Fibroblast of lung (primary cell): Measurements from ENCODE around the gene BPGM.
"Not testable (repeated sequence)": the region's sequence is repeated elsewhere in the genome, so short reads cannot be mapped to it uniquely, and the experiment has no call there.

ENCODE experiments used
- EZH2 ChIP-seq: IDR thresholded peaks from 2 replicates; pipeline ENCODE4 v1.5.1; 2012; ENCODE audit warnings: low read length, control low read depth, mild to moderate bottlenecking; ENCODE audit errors: missing control alignments
- TF ChIP-seq, protein P1 (sequence below), 2 donors: IDR thresholded peaks in 1 of 2; conservative IDR thresholded peaks in 1 of 2; 1 replicate in 1 of 2; 2 replicates in 1 of 2; pipeline ENCODE4 v1.5.1; 2011 to 2012; ENCODE audit warnings: low read length in 2 of 2, control low read depth in 1 of 2, inconsistent platforms in 1 of 2, low read depth in 1 of 2, mild to moderate bottlenecking in 1 of 2

- TF ChIP-seq, protein P1, sequence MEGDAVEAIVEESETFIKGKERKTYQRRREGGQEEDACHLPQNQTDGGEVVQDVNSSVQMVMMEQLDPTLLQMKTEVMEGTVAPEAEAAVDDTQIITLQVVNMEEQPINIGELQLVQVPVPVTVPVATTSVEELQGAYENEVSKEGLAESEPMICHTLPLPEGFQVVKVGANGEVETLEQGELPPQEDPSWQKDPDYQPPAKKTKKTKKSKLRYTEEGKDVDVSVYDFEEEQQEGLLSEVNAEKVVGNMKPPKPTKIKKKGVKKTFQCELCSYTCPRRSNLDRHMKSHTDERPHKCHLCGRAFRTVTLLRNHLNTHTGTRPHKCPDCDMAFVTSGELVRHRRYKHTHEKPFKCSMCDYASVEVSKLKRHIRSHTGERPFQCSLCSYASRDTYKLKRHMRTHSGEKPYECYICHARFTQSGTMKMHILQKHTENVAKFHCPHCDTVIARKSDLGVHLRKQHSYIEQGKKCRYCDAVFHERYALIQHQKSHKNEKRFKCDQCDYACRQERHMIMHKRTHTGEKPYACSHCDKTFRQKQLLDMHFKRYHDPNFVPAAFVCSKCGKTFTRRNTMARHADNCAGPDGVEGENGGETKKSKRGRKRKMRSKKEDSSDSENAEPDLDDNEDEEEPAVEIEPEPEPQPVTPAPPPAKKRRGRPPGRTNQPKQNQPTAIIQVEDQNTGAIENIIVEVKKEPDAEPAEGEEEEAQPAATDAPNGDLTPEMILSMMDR (conservative IDR thresholded peaks at IDR 0.05 in 1 of 2, IDR thresholded peaks at IDR 0.05 in 1 of 2; ENCODE audit: low read depth in 1 of 2, low read length in 2 of 2), result not testable (repeated sequence)
- not testable (repeated sequence) for TF ChIP-seq EZH2
Measured at GRCh38 chr7:134641981-134642380, 4.7 kb upstream of the BPGM start.
